ENCODE results near the gene KCNQ1.

DNA sequence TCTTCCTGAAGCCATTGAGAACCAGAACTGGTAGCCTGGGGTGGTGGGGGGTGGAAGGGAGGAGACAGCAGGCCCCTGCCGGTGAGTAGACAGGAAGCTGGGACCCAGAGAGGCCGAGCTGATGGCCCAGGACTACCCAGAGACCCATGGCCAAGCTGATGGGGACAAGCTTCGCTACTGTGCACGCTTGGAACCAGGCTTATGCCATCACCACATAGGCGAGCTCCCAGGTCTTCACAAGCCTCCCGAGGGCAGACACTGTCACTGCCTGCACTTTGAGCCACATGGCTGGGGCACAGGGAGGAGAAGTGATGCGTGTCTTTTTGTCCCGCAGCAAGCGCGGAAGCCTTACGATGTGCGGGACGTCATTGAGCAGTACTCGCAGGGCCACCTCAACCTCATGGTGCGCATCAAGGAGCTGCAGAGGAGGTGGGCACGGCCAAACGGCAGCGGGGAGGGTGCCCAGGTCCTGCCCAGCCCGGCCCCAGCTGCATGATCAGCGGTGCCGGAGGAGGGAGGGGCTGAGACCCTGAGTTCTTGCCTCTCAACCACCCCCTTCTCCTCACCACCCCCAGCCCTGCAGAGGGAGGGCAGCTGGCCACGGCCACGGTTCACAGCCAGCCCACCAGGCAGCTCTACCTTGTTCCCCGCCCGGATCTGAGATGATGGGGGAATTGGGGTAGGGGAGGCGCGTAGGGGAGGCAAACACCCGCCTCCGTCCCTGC is 331.0 kb downstream of the KCNQ1 start:
- TF ChIP-seq CTCF (IDR thresholded peaks at IDR 0.05) = no peak
- no peak for TF ChIP-seq POLR2A (IDR thresholded peaks at IDR 0.05)

All from adrenal gland (tissue), 5 donors.